ENCODE results near the gene PIPOX.

The PIPOX gene

DNA sequence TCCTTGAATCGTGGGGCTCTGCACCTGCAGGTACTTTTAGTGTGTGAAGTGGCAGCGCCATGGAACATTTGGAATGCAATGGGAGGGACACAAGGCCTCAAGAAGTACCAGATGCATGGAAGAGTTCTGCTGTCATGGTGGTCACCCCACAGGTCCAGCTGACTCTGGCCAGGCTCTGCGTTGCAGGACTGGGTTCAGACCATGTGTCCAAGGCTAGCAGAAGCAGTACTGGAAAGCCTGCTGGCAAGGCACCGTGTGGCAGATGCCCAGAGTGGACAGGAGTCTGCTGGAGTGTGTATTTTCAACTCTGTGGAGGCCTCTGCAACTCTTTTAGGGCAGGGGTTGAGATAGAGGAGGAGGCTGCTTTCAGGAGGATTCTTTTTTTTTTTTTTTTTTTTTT is 2.1 kb downstream of the PIPOX start:
- H3K79me2 ChIP-seq (ENCODE audit: control insufficient read depth, low read length) = no peaks in the 10 kb centered on the region
- no peak overlapping the region for H3K4me3 ChIP-seq (ENCODE audit: low read length)
- H4K20me1 ChIP-seq (ENCODE audit: control insufficient read depth, insufficient read depth, low read depth, low read length) = no peaks in the 10 kb centered on the region
- TF ChIP-seq, protein P1, sequence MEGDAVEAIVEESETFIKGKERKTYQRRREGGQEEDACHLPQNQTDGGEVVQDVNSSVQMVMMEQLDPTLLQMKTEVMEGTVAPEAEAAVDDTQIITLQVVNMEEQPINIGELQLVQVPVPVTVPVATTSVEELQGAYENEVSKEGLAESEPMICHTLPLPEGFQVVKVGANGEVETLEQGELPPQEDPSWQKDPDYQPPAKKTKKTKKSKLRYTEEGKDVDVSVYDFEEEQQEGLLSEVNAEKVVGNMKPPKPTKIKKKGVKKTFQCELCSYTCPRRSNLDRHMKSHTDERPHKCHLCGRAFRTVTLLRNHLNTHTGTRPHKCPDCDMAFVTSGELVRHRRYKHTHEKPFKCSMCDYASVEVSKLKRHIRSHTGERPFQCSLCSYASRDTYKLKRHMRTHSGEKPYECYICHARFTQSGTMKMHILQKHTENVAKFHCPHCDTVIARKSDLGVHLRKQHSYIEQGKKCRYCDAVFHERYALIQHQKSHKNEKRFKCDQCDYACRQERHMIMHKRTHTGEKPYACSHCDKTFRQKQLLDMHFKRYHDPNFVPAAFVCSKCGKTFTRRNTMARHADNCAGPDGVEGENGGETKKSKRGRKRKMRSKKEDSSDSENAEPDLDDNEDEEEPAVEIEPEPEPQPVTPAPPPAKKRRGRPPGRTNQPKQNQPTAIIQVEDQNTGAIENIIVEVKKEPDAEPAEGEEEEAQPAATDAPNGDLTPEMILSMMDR (IDR thresholded peaks at IDR 0.05; ENCODE audit: low read depth, low read length, poor library complexity, severe bottlenecking) = no peak
- no peak for TF ChIP-seq EZH2phosphoT487 (IDR thresholded peaks at IDR 0.05; ENCODE audit: borderline replicate concordance, low read length)
- no peaks in the 10 kb centered on the region for H3F3A ChIP-seq (ENCODE audit: control insufficient read depth, insufficient read depth)
- H3K36me3 ChIP-seq (ENCODE audit: control insufficient read depth, low read length) = no peaks in the 10 kb centered on the region
- peaks cover 16% of the 10 kb centered on the region for H3K27me3 ChIP-seq (ENCODE audit: control insufficient read depth, low read length)
- H3K9me2 ChIP-seq (replicated peaks; ENCODE audit: control insufficient read depth, low read length) = no peaks in the 10 kb centered on the region
- H3K27ac ChIP-seq (ENCODE audit: low read depth, low read length) = no peak overlapping the region
- H3K4me2 ChIP-seq (ENCODE audit: low read length) = no peak overlapping the region
- no peaks in the 10 kb centered on the region for H3K9me3 ChIP-seq (ENCODE audit: control insufficient read depth, insufficient read depth, low read length)
- peaks cover 24% of the 10 kb centered on the region for H3K4me1 ChIP-seq (ENCODE audit: control insufficient read depth, low read length)

GRCh38 chr17:29045734-29046472 is 3.0 kb downstream of the PIPOX start:
- Histone ChIP-seq H3K9me2 (replicated peaks; ENCODE audit: control insufficient read depth, low read length) (no peaks in the 10 kb centered on the region), H3K4me1 (ENCODE audit: control insufficient read depth, low read length) (peaks cover 24% of the 10 kb centered on the region), H3K36me3 (ENCODE audit: control insufficient read depth, low read length) (no peaks in the 10 kb centered on the region), H3K79me2 (ENCODE audit: control insufficient read depth, low read length) (no peaks in the 10 kb centered on the region), H3K9me3 (ENCODE audit: control insufficient read depth, insufficient read depth, low read length) (no peaks in the 10 kb centered on the region), H3F3A (ENCODE audit: control insufficient read depth, insufficient read depth) (no peaks in the 10 kb centered on the region), H3K27ac (ENCODE audit: low read depth, low read length) (no peak overlapping the region), H3K4me2 (ENCODE audit: low read length) (no peak overlapping the region), H4K20me1 (ENCODE audit: control insufficient read depth, insufficient read depth, low read depth, low read length) (no peaks in the 10 kb centered on the region), H3K4me3 (ENCODE audit: low read length) (no peak overlapping the region), H3K27me3 (ENCODE audit: control insufficient read depth, low read length) (peaks cover 17% of the 10 kb centered on the region)
- TF ChIP-seq EZH2phosphoT487 (IDR thresholded peaks at IDR 0.05; ENCODE audit: borderline replicate concordance, low read length) = no peak
- TF ChIP-seq, protein P1 (IDR thresholded peaks at IDR 0.05; ENCODE audit: low read depth, low read length, poor library complexity, severe bottlenecking) = no peak

GRCh38 chr17:29046473-29046839 is 3.5 kb downstream of the PIPOX start:
- Histone ChIP-seq H3K9me2 (replicated peaks; ENCODE audit: control insufficient read depth, low read length) (no peaks in the 10 kb centered on the region), H3K4me3 (ENCODE audit: low read length) (no peak overlapping the region), H3K36me3 (ENCODE audit: control insufficient read depth, low read length) (no peaks in the 10 kb centered on the region), H3K9me3 (ENCODE audit: control insufficient read depth, insufficient read depth, low read length) (no peaks in the 10 kb centered on the region), H3K79me2 (ENCODE audit: control insufficient read depth, low read length) (no peaks in the 10 kb centered on the region), H3F3A (ENCODE audit: control insufficient read depth, insufficient read depth) (no peaks in the 10 kb centered on the region), H3K4me1 (ENCODE audit: control insufficient read depth, low read length) (peaks cover 24% of the 10 kb centered on the region), H3K27ac (ENCODE audit: low read depth, low read length) (no peak overlapping the region), H3K4me2 (ENCODE audit: low read length) (no peak overlapping the region), H4K20me1 (ENCODE audit: control insufficient read depth, insufficient read depth, low read depth, low read length) (no peaks in the 10 kb centered on the region), H3K27me3 (ENCODE audit: control insufficient read depth, low read length) (peaks cover 17% of the 10 kb centered on the region)
- no peak for TF ChIP-seq EZH2phosphoT487 (IDR thresholded peaks at IDR 0.05; ENCODE audit: borderline replicate concordance, low read length)
- TF ChIP-seq, protein P1 (IDR thresholded peaks at IDR 0.05; ENCODE audit: low read depth, low read length, poor library complexity, severe bottlenecking) = no peak

Data from DOHH2 (cell line).